ENCODE data around the gene RAB30.

The RAB30 gene

GRCh38 chr11:83007909-83008580, 63.7 kb downstream of the RAB30 start:
- DNase-seq: no peak

GRCh38 chr11:83007477-83007876, 64.2 kb downstream of the RAB30 start:
- no peak for DNase-seq

- DNase-seq: no peak
Measured at GRCh38 chr11:83006877-83007330, 64.8 kb downstream of the RAB30 start.

- DNase-seq: no peak
Measured at GRCh38 chr11:83004746-83005556, 66.7 kb downstream of the RAB30 start.

GRCh38 chr11:83002522-83002921, 69.2 kb downstream of the RAB30 start:
- no peak for DNase-seq

GRCh38 chr11:83002053-83002452, 69.6 kb downstream of the RAB30 start:
- DNase-seq: no peak

- DNase-seq: no peak
Measured at GRCh38 chr11:83000381-83000780, 71.3 kb downstream of the RAB30 start.

- DNase-seq: no peak
Measured at GRCh38 chr11:82999232-82999631, 72.5 kb downstream of the RAB30 start.

- no peak for DNase-seq
Measured at GRCh38 chr11:82998697-82999096, 73.0 kb downstream of the RAB30 start.

- no peak for DNase-seq
Measured at GRCh38 chr11:82996966-82997606, 74.6 kb downstream of the RAB30 start.

GRCh38 chr11:82995754-82996398, 75.8 kb downstream of the RAB30 start:
- no peak for DNase-seq

- no peak for DNase-seq
Measured at GRCh38 chr11:82995235-82995634, 76.5 kb downstream of the RAB30 start.

GRCh38 chr11:82994604-82995230, 77.0 kb downstream of the RAB30 start:
- DNase-seq: no peak

- DNase-seq: no peak
Measured at GRCh38 chr11:82992223-82992622, 79.5 kb downstream of the RAB30 start.

GRCh38 chr11:82989628-82990404, 81.9 kb downstream of the RAB30 start:
- DNase-seq: no peak

- DNase-seq: no peak
Measured at GRCh38 chr11:82988936-82989627, 82.6 kb downstream of the RAB30 start.

- DNase-seq: no peak
Measured at GRCh38 chr11:82987997-82988396, 83.7 kb downstream of the RAB30 start.

GRCh38 chr11:82986446-82986845, 85.3 kb downstream of the RAB30 start:
- no peak for DNase-seq

- no peak for DNase-seq
Measured at GRCh38 chr11:82981852-82982251, 89.8 kb downstream of the RAB30 start.

GRCh38 chr11:82980947-82981346, 90.8 kb downstream of the RAB30 start:
- DNase-seq: no peak

- no peak for DNase-seq
Measured at GRCh38 chr11:82980292-82980691, 91.4 kb downstream of the RAB30 start.
